Activated naive CD4-positive, alpha-beta T cell treated with anti-CD3 and anti-CD28 coated beads, Interleukin-2, amount 50 U/mL, for 16 hours (primary cell): Measurements from ENCODE around the gene TMEM144.

Source experiments
- DNase-seq: peaks from one replicate; pipeline ENCODE4 v3.0.0-alpha.2; 2020

The TMEM144 gene

DNA sequence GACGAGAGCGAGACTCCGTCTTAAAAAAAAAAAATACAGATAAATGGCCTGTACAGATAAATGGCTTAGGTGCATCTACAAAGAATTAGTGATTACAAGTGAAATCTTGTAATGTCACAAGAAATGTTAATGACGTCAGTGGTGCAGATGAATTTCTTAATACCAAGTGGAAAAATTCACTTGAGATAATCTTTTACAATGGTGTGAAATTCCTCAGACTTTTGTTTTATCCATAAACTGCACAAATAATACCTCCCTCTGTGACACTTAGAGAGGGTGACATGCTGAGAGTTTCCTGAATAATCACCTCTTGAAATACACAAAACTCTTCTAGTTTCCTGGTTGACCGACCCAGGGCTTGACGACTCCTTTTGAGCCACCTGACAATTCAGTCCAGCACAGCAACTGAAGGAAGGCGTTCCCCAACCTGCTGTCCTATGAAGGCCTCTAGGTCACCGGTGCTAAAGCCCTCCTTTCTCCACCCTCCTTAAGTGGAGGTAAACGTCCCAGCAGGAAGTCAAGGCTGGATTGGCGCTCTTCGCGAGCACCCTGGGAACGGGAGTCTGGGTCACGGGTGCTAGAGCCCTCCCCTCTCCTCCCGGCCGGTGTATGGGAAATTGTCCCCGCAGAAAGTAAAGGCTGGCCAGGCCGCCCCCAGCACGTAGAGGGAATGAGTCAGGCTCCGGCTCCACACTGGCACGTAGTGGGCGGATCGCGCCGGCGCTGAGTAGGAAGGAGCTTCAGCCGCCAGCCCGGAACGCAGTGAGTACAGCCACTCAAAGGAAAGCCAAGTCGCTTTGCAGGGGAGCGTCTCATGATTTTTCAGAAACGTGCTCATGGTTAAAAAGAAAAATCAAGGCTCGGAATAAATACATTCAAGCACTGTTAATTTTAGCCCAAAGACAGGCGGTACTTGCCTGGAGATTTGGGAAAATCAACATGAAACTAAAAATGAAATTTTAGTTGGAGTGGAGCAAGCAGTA lies at the start of gene TMEM144:
TMEM144 (plus strand) TSS at position 662 of the 983 bp plus-strand sequence. CDS start 2,182 bp downstream, outside the sequence.
- peak; percentile 28 for DNase-seq

- DNase-seq = no peak
Measured at GRCh38 chr4:158161551-158162354, 48.5 kb upstream of the TMEM144 start.

- DNase-seq = no peak
Measured at GRCh38 chr4:158162631-158163030, 47.7 kb upstream of the TMEM144 start.

DNA sequence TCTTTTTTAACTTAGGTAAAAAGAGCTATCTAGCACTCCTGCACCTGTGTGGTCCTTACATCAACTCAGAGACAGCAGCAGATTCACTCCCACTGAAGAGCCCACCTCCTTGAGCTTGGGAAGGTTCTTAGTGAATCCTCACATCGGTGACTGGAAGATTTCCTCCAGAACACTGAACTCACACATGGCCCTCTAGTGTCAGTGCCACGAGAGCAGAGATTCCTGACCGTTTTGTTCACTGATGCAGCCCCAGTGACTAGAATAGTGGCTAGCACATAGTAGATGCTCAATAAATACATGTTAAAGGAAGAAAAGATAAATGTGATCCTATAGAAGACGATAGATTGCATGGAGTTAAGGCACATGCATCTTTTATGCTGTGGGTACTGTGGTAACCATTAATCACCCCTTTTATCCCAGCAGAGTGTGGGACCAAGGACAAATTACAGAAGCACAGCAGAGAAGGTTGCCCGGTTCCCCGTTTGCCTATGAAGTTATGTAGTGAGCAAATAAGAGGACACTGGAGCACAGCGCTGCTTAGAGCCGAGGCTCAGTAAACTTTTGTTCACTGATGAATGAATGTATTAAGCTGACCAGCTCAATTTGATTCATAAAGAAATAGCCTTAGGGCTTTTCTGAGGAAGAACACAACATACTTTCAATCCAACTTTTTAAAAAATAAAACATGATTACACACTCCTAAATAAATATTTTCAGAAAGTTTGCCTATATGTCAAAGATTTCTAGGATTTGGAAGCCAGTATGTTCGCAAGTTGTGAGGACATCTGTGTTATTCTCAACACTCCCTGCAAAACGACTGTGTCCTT lies 46.1 kb upstream of the TMEM144 start:
- no peak for DNase-seq

DNA sequence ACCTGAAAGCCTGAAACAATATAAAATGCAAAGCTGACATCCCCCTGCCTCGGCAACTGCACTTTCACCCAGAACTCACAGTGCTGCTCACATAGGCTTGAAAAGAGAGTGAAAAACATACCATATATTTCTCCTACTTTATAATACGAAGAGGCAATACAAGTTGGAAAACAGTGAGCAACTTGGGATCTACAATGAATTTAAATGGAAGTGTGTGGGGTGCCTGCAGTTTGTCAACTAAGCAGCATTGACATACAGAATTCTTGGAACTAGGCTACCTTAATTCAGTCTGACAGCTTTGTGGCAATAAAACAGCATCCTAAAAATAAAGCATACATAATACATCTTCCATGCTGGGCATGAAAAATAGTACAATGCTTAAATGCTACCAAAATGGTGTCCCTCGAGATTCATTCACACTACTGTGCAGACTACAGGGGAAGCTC lies 45.5 kb upstream of the TMEM144 start:
- DNase-seq = no peak

DNA sequence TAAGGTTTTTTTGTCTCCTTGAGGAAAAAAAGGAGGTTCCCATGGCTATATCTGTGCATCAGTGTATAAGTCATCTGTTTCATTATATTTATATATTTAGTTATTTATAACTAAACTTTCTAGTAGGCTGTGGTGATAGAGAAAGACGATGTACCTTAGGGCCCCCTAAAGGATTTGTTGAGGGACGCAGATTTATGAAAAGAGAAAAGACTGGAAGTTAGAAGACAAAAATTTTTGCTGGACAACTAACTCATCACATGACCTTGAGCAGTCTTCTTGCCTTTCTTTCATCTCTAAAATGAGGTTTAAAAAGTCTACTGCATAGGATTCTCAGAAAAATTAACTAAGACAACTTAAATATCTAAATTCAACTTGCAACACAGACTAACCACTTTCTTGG lies 43.6 kb upstream of the TMEM144 start:
- DNase-seq = no peak

DNA sequence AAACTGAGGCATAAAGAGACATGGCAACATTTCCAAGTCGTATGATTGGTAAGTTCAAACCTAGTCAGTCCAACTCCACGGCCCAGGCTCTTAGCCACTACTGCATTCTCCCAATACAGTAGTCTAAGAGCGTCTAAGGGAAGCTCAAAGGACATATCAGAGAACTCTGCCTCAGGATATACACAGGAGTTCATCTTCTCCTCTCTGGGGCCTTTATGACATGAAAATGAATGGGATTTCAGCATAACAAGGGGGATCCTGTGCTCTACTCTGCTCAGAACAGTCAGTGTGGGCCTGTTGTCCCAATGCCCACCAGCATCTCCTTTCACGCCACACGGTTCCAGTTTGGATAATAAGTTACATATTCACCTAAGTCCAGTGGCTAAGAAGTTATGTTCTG lies 41.7 kb upstream of the TMEM144 start:
- no peak for DNase-seq

DNA sequence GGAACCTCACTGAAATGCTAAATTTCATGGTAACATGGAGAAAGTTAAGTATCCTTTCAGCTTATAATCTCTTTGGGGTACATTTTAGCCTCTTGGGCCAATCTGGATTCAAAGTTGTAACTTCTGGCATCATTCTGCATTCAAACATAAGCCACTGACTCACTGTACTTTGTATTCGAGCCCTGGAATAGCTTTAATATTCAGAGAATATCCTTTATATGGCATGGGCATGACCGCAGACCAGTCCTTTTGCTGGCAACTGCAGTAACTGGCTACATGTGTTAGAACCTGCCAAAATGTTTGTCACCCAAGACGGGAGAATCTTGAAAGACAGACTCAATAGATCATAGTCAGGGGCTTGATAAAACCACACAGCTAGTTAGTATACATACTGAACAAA lies 40.8 kb upstream of the TMEM144 start:
- DNase-seq = no peak

- DNase-seq = no peak
Measured at GRCh38 chr4:158169931-158170690, 40.2 kb upstream of the TMEM144 start.

DNA sequence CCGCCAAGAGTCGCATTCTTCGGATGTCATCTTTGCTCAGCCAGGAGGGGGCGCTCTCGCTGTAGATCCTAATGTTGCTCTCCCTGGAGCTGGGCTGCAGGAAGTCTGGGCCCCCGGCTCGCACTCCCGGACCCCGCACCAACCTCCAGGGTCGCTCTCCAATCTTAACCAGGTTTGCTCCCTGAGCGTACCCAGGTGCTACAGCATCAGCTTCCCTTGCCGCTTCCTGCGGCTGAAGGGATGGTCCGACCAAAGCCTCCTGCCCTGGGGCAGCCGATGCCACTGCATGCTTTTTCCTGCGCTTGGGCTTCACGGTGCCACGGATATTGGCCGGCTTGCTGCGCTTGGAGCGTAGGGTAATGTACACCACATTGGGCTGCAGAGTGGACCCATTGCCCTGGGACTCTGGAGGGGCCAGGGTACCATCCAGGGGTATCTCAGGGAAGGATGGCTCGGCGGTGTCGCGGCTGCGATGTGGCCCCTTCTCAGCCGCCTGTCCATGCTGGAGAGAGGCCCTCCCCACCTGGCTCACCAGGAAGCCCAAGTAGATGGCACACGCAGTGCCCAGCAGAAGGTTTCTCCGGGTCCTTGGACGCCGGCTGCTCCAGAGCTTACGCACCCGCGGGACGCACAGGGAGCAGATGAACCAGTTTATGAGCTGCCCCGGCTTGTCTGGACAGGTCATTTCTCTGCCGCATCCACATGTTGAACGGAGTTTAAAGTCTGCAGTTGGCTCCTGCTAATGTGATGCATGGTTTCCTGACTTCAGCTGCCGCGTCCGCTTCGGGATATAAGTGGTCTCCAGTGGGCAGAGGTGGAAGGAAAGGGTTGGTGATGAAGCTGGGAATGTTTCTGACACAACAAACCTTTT lies 39.4 kb upstream of the TMEM144 start:
- DNase-seq = no peak

- no peak for DNase-seq
Measured at GRCh38 chr4:158172261-158173258, 37.7 kb upstream of the TMEM144 start, which contains the start of gene GASK1B. Gene GASK1B (minus strand): TSS chr4:158173025. CDS start chr4:158171375, 1,650 bp downstream.

GRCh38 chr4:158176108-158176507 lies 34.2 kb upstream of the TMEM144 start:
- no peak for DNase-seq

DNA sequence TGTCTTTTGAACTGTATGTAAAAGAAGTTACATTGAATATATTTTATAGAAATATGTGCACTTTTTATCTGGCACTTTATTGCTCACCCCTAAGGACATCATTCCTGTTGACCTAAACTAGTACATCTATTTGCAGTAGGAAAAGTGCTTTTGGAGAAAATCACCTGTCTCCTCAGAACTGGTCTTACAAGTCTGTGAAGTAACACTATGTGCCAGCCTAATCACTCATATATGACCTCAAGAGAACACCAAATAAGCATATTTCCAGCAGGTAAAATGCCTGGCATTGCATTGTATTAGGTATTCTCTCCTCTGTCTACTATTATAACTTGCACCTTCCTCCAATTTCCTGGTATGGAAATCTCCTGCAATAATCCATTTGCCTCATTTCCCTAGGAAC lies 33.5 kb upstream of the TMEM144 start:
- DNase-seq = no peak

DNA sequence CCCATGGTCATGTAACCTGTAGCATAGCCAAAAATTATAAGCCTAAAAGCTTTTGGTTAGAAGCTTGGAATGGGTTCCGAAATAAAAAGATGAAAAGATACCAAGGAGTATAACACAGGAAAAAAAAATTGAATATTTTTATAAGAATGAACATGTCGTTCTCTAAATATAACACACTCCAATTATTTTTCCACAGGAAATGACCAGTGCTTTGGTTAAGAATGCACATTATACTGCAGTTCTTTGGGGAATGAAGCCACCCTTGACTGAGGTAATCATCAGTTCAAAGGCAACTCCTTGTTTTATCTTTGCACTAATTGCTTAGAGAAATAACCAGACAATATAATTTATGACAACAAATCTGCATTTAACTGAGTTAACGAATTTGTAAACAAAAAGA lies 30.8 kb upstream of the TMEM144 start:
- DNase-seq = no peak

GRCh38 chr4:158181906-158182305 lies 28.4 kb upstream of the TMEM144 start:
- DNase-seq = no peak

GRCh38 chr4:158182736-158183135 lies 27.6 kb upstream of the TMEM144 start:
- DNase-seq = no peak

DNA sequence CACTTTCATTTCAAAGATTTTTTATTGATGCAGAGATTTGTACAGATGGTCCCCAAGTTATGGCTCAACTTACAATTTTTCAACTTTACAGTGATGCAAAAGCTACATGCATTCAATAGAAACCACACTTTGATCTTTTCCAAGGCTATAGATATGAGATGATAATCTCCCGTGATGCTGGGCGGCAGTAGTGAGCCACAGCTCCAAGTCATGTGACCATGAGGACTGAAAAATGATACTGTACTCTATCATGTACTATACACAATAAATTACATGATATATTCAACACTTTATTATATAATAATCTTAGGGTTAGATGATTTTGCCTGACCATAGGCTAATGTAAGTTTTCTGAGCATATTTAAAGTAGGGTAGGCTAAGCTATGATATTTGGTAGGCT lies 23.5 kb upstream of the TMEM144 start:
- DNase-seq = no peak

DNA sequence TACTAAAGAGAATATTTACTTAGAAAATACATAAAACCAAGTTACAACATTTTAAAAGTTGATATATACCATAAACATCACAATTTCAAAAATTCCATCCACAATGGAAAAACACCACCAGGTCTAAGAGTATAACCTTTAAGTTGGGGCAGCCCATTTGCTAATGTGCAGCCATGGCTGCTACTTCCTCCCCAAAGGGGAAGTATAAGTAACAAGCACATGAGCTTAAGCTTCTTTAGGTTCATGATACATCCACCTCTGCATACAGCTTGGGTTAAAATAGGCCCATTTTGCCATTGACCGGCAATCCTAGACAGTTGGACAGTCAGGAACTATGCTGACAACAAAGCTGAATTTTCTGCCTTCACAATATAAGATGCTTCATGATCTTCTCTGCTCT lies 20.9 kb upstream of the TMEM144 start:
- no peak for DNase-seq

DNA sequence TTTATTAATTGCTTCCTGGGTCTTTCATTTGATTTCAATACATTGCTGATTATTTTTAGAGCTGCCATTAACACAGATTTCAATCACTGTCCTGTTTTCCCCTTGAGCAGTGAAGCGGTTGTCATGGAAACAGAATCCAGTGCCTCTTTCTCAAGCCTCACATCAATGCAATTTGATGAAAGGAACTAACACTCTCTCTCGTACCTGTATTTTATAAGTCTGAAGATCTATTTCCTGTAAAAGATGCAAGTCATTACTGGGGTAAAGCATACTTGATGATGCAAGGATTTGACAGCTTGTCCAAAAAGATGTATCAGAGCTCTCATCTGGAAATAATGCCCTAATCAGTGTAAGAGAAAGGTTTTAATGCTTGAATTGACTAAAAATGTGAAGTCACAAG lies 19.6 kb upstream of the TMEM144 start:
- no peak for DNase-seq
